ENCODE data around the gene CASP7.

The CASP7 gene

GRCh38 chr10:113666682-113667252, 12.9 kb upstream of the CASP7 start:
- DNase-seq (ENCODE audit: low spot score), result no peak

GRCh38 chr10:113680190-113681111, 739 bp downstream of the CASP7 start:
- DNase-seq (ENCODE audit: low spot score), result peak; percentile 12

- no peak for DNase-seq (ENCODE audit: low spot score)
Measured at GRCh38 chr10:113681533-113682470, 2.1 kb downstream of the CASP7 start.

- no peak for DNase-seq (ENCODE audit: low spot score)
Measured at GRCh38 chr10:113683300-113683699, 3.6 kb downstream of the CASP7 start.

GRCh38 chr10:113686028-113686427, 6.3 kb downstream of the CASP7 start:
- no peak for DNase-seq (ENCODE audit: low spot score)

GRCh38 chr10:113687037-113687436, 7.3 kb downstream of the CASP7 start:
- no peak for DNase-seq (ENCODE audit: low spot score)

GRCh38 chr10:113689057-113689456, 9.3 kb downstream of the CASP7 start:
- no peak for DNase-seq (ENCODE audit: low spot score)

GRCh38 chr10:113689574-113689973, 9.9 kb downstream of the CASP7 start:
- no peak for DNase-seq (ENCODE audit: low spot score)

GRCh38 chr10:113690749-113691148, 11.0 kb downstream of the CASP7 start:
- no peak for DNase-seq (ENCODE audit: low spot score)

- DNase-seq (ENCODE audit: low spot score), result no peak
Measured at GRCh38 chr10:113691381-113691780, 11.7 kb downstream of the CASP7 start.

- DNase-seq (ENCODE audit: low spot score), result no peak
Measured at GRCh38 chr10:113692271-113692670, 12.6 kb downstream of the CASP7 start.

- no peak for DNase-seq (ENCODE audit: low spot score)
Measured at GRCh38 chr10:113693348-113693747, 13.6 kb downstream of the CASP7 start.

- DNase-seq (ENCODE audit: low spot score), result no peak
Measured at GRCh38 chr10:113695691-113696090, 16.0 kb downstream of the CASP7 start.

- no peak for DNase-seq (ENCODE audit: low spot score)
Measured at GRCh38 chr10:113697595-113697994, 17.9 kb downstream of the CASP7 start.

GRCh38 chr10:113704637-113705343, 25.1 kb downstream of the CASP7 start:
- no peak for DNase-seq (ENCODE audit: low spot score)

GRCh38 chr10:113705344-113705652, 25.6 kb downstream of the CASP7 start:
- no peak for DNase-seq (ENCODE audit: low spot score)

GRCh38 chr10:113706623-113707022, 26.9 kb downstream of the CASP7 start:
- DNase-seq (ENCODE audit: low spot score), result no peak

GRCh38 chr10:113708640-113709039, 28.9 kb downstream of the CASP7 start:
- no peak for DNase-seq (ENCODE audit: low spot score)

GRCh38 chr10:113709221-113709838, 29.6 kb downstream of the CASP7 start:
- DNase-seq (ENCODE audit: low spot score), result no peak

- DNase-seq (ENCODE audit: low spot score), result no peak
Measured at GRCh38 chr10:113711142-113711541, 31.4 kb downstream of the CASP7 start.

GRCh38 chr10:113712024-113712423, 32.3 kb downstream of the CASP7 start:
- no peak for DNase-seq (ENCODE audit: low spot score)
